Esophagus muscularis mucosa (tissue), 4 donors: ENCODE results near the gene TMEM121B. TPM values are rescaled to one million over a fixed set of nuclear protein-coding genes. Genes with fewer than 3 reads are reported as not detected.
A peak's percentile ranks its signal among the peaks of the same experiment; 100 is the strongest.

Source experiments
- DNase-seq: peaks from one replicate; pipeline ENCODE4 v3.0.0-alpha.2; 2017; ENCODE audit errors: extremely low spot score
- H3K27ac ChIP-seq, 4 donors: fragments of 200-600 bp; sonication (generic); replicated peaks in 1 of 4; 1 replicate in 3 of 4; 2 replicates in 1 of 4; pipeline ENCODE4 v1.5.1; 2016 to 2019; ENCODE audit warnings: mild to moderate bottlenecking in 1 of 4
- H3K27me3 ChIP-seq, 4 donors: fragments of 200-600 bp; sonication (generic); one replicate each; pipeline versions ENCODE4 v1.5.1 to v1.6.0; 2016 to 2019
- H3K36me3 ChIP-seq, 4 donors: fragments of 200-600 bp; sonication (generic); one replicate each; pipeline ENCODE4 v1.5.1; 2016 to 2019
- H3K4me1 ChIP-seq, 4 donors: fragments of 200-600 bp; sonication (generic); one replicate each; pipeline ENCODE4 v1.5.1; 2016 to 2019
- H3K4me3 ChIP-seq, 4 donors: fragments of 200-600 bp; sonication (generic); 1 replicate in 2 of 4; 2 replicates in 2 of 4; pipeline ENCODE4 v1.5.1; 2016 to 2019; ENCODE audit warnings: mild to moderate bottlenecking in 4 of 4, moderate library complexity in 1 of 4
- H3K9me3 ChIP-seq, 4 donors: fragments of 200-600 bp; sonication (generic); 1 replicate in 3 of 4; 2 replicates in 1 of 4; pipeline ENCODE4 v1.5.1; 2016 to 2019
- EP300 ChIP-seq: sonication (generic); formaldehyde crosslinking; IDR thresholded peaks from one replicate; pipeline ENCODE4 v1.6.1; 2017; ENCODE audit warnings: antibody characterized with exemption
- POLR2A ChIP-seq: fragments of 450-650 bp; IDR thresholded peaks from one replicate; pipeline ENCODE4 v1.6.1; 2017; ENCODE audit warnings: antibody characterized with exemption, moderate library complexity, mild to moderate bottlenecking, low read depth
- POLR2AphosphoS5 ChIP-seq, 2 donors: sonication (generic); formaldehyde crosslinking; IDR thresholded peaks; one replicate each; pipeline ENCODE4 v1.6.1; 2017; ENCODE audit warnings: antibody characterized with exemption in 2 of 2
- WGBS: methylation state at CpG from one replicate; pipeline ENCODE4 v1.1.5; 2018; 5-methylcytosine and 5-hydroxymethylcytosine counted together
- intact Hi-C: fragments of 100-400 bp; cut with DNase I; formaldehyde crosslinking; loops from one replicate; pipeline ENCODE4 v1.15.1; 2023
- total RNA-seq, 4 donors: library from RNA; depleted of rRNA; stranded (reverse); fragments of >200 nt; gene quantifications; one replicate each; pipeline versions ENCODE4 v1.1.0 to v1.2.1, GENCODE V29; 2016
- TF ChIP-seq, protein P1 (sequence below), 3 experiments: fragments of 200-600 bp in 2 of 3; fragments of 450-650 bp in 1 of 3; sonication (generic) in 2 of 3; IDR thresholded peaks; one replicate each; pipeline ENCODE4 v1.5.1; 2017 to 2019; ENCODE audit warnings: antibody characterized with exemption in 3 of 3, mild to moderate bottlenecking in 2 of 3, moderate library complexity in 1 of 3

Gene TMEM121B
- total RNA-seq, 4 donors from 2014 or later: 0.32 to 0.50 (median 0.41) TPM

GRCh38 chr22:17097701-17098100 lies 23.5 kb downstream of the TMEM121B start:
- WGBS: 77% methylated on average over 5 of the region's 6 CpGs
- H3K9me3 ChIP-seq: no peaks in the 10 kb centered on the region
- DNase-seq: no peak
- peak overlapping the region in 1 of 4 donors; percentile 15 for H3K27ac ChIP-seq
- no peak for TF ChIP-seq POLR2A
- no peak for TF ChIP-seq POLR2AphosphoS5 (IDR thresholded peaks at IDR 0.05)
- TF ChIP-seq, protein P1, sequence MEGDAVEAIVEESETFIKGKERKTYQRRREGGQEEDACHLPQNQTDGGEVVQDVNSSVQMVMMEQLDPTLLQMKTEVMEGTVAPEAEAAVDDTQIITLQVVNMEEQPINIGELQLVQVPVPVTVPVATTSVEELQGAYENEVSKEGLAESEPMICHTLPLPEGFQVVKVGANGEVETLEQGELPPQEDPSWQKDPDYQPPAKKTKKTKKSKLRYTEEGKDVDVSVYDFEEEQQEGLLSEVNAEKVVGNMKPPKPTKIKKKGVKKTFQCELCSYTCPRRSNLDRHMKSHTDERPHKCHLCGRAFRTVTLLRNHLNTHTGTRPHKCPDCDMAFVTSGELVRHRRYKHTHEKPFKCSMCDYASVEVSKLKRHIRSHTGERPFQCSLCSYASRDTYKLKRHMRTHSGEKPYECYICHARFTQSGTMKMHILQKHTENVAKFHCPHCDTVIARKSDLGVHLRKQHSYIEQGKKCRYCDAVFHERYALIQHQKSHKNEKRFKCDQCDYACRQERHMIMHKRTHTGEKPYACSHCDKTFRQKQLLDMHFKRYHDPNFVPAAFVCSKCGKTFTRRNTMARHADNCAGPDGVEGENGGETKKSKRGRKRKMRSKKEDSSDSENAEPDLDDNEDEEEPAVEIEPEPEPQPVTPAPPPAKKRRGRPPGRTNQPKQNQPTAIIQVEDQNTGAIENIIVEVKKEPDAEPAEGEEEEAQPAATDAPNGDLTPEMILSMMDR (IDR thresholded peaks at IDR 0.05): no peak
- TF ChIP-seq EP300: no peak
- intact Hi-C loops: no loop called here
- no peaks in the 10 kb centered on the region for H3K27me3 ChIP-seq
- no peak overlapping the region for H3K4me3 ChIP-seq
- peaks cover 0 to 4% (median 0%) of the 10 kb centered on the region in 4 donors for H3K4me1 ChIP-seq
- peaks cover 25 to 59% (median 50%) of the 10 kb centered on the region in 4 donors for H3K36me3 ChIP-seq

- no peak for DNase-seq
- Histone ChIP-seq H3K4me1 (peaks cover 0 to 1% (median 0%) of the 10 kb centered on the region in 4 donors), H3K27me3 (no peaks in the 10 kb centered on the region), H3K4me3 (no peak overlapping the region), H3K9me3 (no peaks in the 10 kb centered on the region), H3K36me3 (peaks cover 19 to 52% (median 44%) of the 10 kb centered on the region in 4 donors), H3K27ac (no peak overlapping the region)
- TF ChIP-seq POLR2AphosphoS5 (IDR thresholded peaks at IDR 0.05): no peak
- TF ChIP-seq POLR2A: no peak
- TF ChIP-seq, protein P1 (IDR thresholded peaks at IDR 0.05): no peak
- no peak for TF ChIP-seq EP300
- intact Hi-C loops: no loop called here
- 59% methylated on average over 6 of the region's 6 CpGs for WGBS
These were observed 24.1 kb downstream of the TMEM121B start for GRCh38 chr22:17097062-17097461.

DNA sequence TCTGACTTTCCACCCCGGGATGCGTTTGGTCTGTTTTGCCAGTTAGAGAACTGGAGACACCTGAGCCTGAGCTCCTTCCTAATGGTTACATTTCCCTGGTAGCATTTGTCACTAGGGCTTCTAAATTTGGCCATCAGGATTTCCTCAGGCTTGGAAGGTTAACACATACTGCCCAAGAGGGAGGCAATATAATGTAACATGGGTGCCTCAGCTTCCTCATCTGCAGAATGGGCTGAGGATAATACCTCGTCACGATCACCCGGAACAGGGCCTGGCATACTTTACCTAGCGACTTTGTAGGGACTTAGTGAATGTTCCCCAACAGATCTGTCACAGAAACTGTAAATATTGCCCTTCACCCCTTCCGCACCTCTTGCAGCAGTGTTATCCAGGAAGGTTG lies 25.1 kb downstream of the TMEM121B start:
- no peaks in the 10 kb centered on the region for H3K9me3 ChIP-seq
- H3K4me1 ChIP-seq: no peaks in the 10 kb centered on the region
- no peak overlapping the region for H3K4me3 ChIP-seq
- 85% methylated on average over 7 of the region's 7 CpGs for WGBS
- no peak for DNase-seq
- no peak overlapping the region for H3K27ac ChIP-seq
- no peak for TF ChIP-seq EP300
- TF ChIP-seq, protein P1 (IDR thresholded peaks at IDR 0.05): no peak
- H3K36me3 ChIP-seq: peaks cover 9 to 42% (median 34%) of the 10 kb centered on the region in 4 donors
- H3K27me3 ChIP-seq: no peaks in the 10 kb centered on the region
- intact Hi-C loops: no loop called here

DNA sequence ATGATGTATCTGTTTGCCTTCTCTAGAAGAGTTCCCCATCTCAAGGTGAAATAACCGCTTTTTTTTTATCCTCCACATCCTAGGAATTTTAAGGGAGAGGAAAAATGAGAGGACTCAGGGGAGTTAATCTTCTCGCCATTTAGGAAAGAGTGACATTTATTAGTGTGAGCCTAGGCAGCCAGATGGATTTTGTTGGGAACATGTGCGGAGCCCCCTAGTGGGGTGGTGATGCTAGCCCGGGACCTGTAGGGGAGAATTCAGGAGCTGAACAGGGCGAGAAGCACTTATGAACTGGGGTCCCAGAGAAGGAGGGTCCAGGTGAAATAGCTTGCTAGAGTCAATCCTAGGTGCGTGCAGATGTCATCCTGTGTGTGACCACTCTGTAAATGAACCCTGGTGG lies 25.6 kb downstream of the TMEM121B start:
- TF ChIP-seq POLR2AphosphoS5 (IDR thresholded peaks at IDR 0.05) (no peak), POLR2A (no peak), EP300 (no peak)
- TF ChIP-seq, protein P1 (IDR thresholded peaks at IDR 0.05): no peak
- Histone ChIP-seq H3K27ac (no peak overlapping the region), H3K27me3 (no peaks in the 10 kb centered on the region), H3K4me3 (no peak overlapping the region), H3K9me3 (no peaks in the 10 kb centered on the region), H3K36me3 (peaks cover 6 to 37% (median 28%) of the 10 kb centered on the region in 4 donors), H3K4me1 (no peaks in the 10 kb centered on the region)
- WGBS: 76% methylated on average over 6 of the region's 6 CpGs
- intact Hi-C loops: no loop called here
- no peak for DNase-seq

- 76% methylated on average over 3 of the region's 3 CpGs for WGBS
- Histone ChIP-seq H3K27me3 (no peaks in the 10 kb centered on the region), H3K36me3 (peaks cover 0 to 13% (median 6%) of the 10 kb centered on the region in 4 donors), H3K4me1 (no peaks in the 10 kb centered on the region), H3K9me3 (no peaks in the 10 kb centered on the region), H3K4me3 (no peak overlapping the region), H3K27ac (no peak overlapping the region)
- no peak for DNase-seq
- intact Hi-C loops: no loop called here
- TF ChIP-seq EP300 (no peak), POLR2A (no peak), POLR2AphosphoS5 (IDR thresholded peaks at IDR 0.05) (no peak)
- TF ChIP-seq, protein P1 (IDR thresholded peaks at IDR 0.05): no peak
These were observed 28.1 kb downstream of the TMEM121B start for GRCh38 chr22:17093081-17093480.
